NCI-H2081 treated with DMSO at 0.1 percent for 48 hours (cell line): Measurements from ENCODE around the gene RRN3.
"Not testable (repeated sequence)": the region's sequence is repeated elsewhere in the genome, so short reads cannot be mapped to it uniquely, and the experiment has no call there.

Experiments
- DNase-seq: peaks from one replicate; lab custom pipeline; 2025; lab: John Stamatoyannopoulos, UW

RRN3 gene

GRCh38 chr16:15050440-15050839 is 43.6 kb downstream of the RRN3 start:
- DNase-seq: not testable (repeated sequence)

GRCh38 chr16:15049581-15050180 is 44.4 kb downstream of the RRN3 start:
- DNase-seq: no peak

- no peak for DNase-seq
These were observed 47.2 kb downstream of the RRN3 start for GRCh38 chr16:15046692-15047376.

DNA sequence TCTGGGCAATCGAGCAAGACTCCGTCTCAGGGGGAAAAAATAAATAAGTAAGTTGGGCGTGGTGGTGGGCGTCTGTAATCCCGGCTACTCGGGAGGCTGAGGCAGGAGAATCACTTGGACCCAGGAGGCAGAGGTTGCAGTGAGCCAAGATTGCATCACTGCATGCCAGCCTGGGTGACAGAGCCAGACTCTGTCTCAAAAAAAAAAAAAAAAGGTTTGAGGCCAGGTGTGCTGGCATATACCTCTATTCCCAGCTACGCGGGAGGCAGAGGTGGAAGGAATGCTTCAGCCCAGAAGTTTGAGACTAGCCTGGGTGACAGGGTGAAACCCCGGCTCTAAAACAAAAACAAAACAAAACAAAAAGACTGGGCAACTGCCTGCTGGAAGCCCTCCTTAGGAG is 48.8 kb downstream of the RRN3 start:
- not testable (repeated sequence) for DNase-seq

- DNase-seq: no peak
These were observed 49.8 kb downstream of the RRN3 start for GRCh38 chr16:15044286-15044685.

- no peak for DNase-seq
These were observed 50.7 kb downstream of the RRN3 start for GRCh38 chr16:15043344-15043743.

DNA sequence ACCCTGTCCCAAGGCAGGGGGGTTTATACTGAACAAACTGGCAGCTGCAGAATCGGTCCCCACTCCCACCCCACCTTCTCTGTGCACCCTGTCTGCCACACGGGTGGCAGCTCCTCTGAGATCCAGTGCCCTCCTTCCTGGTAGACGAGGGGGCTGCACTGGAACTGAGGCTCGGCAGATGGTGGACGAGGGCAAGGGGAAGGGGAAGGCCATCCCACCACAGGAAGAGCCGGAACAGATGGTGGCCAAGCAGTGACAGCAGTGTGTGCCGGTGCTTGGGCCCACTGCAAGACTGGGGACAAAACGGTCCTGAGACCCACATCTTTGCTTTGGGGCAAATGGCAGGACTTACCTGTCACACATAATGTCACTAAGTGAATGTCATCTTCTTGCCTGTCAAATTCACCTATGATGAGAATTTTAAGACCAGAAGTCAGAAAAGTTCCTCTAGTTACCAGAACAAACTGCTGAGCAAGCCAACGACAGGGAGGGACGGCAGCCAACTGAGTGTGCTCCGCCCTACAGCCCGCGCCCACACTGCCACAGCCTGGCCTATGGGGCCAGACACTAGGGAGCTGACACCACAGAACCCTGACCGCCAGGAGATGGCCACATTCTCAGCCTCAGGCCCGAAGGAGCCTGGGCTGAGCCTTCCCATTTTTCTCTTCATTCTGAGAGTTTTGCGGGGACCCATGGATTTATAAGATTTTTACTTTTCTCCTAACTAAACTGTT is 52.6 kb downstream of the RRN3 start:
- DNase-seq: no peak

DNA sequence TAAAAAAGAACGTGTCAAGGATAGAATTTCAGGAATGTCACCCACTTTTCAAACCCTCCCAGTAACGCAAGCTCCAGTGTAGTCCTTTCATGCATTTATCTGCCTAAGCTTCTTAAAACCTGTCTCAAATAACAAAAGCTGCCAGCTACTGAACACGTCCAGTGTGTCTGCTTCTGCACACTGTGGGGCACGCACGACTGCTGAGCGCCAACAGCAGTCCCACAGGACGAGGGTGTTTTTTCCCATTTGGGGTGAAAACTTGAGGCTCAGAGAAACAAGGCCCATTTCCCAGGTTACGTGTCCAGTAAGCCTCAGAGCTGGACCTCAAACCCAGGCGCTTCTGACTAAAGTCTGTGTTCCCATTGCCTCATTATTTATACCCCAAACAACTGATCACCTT is 55.4 kb downstream of the RRN3 start:
- no peak for DNase-seq

GRCh38 chr16:15037745-15038144 is 56.3 kb downstream of the RRN3 start:
- DNase-seq: no peak

GRCh38 chr16:15037003-15037402 is 57.1 kb downstream of the RRN3 start:
- no peak for DNase-seq

- DNase-seq: no peak
These were observed 58.8 kb downstream of the RRN3 start for GRCh38 chr16:15035163-15035729.

DNA sequence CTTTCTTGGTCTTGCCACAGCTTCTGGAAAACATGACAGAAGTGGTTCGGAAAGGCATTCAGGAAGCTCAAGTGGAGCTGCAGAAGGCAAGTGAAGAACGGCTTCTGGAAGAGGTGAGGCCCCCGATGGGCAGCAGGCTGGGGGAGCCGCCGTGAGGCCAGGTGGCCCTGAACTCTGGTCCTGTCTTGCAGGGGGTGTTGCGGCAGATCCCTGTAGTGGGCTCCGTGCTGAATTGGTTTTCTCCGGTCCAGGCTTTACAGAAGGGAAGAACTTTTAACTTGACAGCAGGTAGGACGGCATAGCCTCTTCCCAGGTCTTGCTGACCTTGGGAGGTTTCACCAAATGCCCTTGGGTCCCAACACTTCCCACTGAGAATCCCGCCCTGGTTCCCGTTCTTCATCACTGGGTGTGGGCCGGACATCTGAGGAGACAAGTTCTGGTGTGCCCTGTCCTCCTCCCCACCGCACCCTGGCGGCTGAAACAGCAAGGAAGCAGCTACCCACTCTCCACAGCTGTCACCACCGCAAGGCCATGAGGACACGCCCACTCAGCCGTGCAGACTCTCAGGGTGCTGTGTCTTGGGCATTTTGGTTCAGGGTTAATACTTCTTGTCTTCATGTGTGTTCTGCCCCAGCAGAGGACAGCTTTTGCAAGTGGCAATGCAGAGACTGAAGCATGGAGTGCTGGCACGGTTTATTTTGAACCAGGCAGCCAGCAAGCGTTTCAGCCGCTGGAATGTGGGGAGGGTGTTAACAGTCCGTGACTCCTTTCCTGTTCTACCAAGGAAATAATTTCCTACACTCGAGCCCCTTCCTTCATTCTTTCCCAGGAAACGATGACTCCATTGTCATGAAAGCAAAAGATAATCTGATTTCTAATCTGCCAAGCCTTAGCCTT is 59.6 kb downstream of the RRN3 start:
- no peak for DNase-seq

DNA sequence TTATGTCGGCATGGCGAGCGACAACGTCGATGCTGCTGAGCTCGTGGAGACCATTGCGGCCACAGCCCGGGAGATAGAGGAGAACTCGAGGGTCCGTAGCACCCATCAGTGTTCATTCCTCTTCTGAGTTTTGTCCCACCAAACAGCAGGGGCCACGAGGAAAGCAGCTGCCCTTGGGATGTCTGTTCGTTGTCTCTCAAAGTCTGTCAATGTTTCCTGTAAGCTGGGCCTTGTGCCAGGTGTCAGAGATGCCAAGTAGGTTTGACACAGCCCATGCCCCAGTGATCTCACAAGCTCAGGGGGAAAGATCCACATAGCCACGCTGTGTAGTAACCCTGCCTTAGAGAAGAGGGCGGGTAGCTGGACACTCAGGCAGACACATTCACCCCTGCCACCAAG is 60.8 kb downstream of the RRN3 start:
- no peak for DNase-seq

- no peak for DNase-seq
These were observed 61.3 kb downstream of the RRN3 start for GRCh38 chr16:15032547-15033308.

GRCh38 chr16:15031586-15031985 is 62.5 kb downstream of the RRN3 start:
- DNase-seq: no peak

DNA sequence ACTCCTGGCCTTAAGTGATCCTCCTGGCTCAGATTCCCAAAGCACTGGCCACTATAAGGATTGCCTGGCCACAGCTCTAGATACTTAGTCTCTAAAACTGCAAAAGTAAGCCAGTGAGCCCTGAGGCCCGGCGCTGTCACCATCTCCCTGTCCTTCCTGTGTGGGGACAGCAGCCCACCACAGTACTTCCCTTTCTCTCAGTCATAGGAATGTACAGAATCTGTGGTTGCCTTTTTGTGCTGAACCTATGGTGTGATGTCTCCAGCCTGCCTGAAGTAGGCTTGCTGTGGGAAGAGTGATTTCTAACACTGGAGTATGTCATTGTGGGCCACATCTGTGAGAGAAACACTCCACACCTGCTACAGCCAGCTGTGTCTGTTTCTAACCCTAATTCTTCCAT is 62.9 kb downstream of the RRN3 start:
- no peak for DNase-seq

- DNase-seq: not testable (repeated sequence)
These were observed 64.3 kb downstream of the RRN3 start for GRCh38 chr16:15029749-15030148.

DNA sequence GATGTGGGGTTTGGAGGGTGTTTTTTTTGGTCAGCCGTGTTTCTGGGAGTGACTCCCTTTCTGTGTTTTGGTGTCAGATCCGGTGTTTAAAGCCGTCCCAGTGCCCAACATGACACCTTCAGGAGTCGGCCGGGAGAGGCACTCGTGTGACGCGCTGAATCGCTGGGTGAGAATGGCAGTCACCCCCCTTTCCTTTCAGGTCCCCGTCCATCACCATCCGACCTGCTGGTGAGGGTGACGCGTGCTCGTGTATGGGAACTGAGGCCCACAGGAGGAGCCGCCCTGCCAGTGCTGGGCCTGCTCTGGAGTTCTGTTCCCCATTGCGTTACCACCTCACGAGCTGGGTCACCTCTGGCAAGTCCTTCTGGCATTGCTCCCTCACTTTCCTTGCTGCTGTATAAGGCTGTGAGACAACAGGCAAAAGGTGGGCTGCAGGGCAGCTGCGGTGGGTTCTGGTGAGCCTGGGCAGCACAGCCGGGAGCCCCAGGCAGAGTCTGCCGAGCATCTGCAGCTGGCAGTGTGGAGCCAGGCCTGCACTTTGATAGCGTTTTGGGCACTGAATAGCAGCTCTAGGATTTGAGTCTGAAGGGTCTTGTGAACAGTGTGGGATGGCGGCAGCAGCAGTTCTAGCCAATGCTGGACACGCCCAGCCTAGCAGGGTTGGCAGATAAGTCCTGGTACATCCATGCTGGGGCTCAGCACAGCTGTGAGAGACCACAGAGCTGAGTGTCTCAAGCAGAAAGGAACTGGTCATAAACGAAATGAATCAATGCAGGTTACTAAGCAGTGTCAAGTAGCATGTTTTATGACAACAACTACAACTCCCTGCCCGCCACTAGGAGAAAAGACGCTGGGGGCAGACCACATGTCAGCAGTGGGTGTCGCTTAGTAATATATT is 65.0 kb downstream of the RRN3 start:
- not testable (repeated sequence) for DNase-seq

- not testable (repeated sequence) for DNase-seq
These were observed 65.7 kb downstream of the RRN3 start for GRCh38 chr16:15028345-15028715.
